HG03469 (cell line): ENCODE measurements around the gene SLC11A2.
A peak's percentile ranks its signal among the peaks of the same experiment; 100 is the strongest.

Source experiments
- ATAC-seq: cut with Tn5 transposase; IDR thresholded peaks from one replicate; pipeline ENCODE4 v1.9.1; 2021; ENCODE audit warnings: mild to moderate bottlenecking, moderate library complexity, moderate number of reproducible peaks; ENCODE audit not compliant: unreplicated experiment

Gene SLC11A2

GRCh38 chr12:51025836-51026638 is at the start of gene SLC11A2:
Gene SLC11A2, minus strand, starts transcription at chr12:51026384. Its CDS starts 15,656 bp downstream, at chr12:51010728.
- peak; percentile 74 for ATAC-seq

- no peak for ATAC-seq
Observed at GRCh38 chr12:51075390-51075789, 49.2 kb upstream of the SLC11A2 start.

- ATAC-seq: no peak
Observed at GRCh38 chr12:51071663-51072062, 45.5 kb upstream of the SLC11A2 start.

- no peak for ATAC-seq
Observed at GRCh38 chr12:51070004-51070403, 43.8 kb upstream of the SLC11A2 start.

GRCh38 chr12:51067771-51068170 is 41.6 kb upstream of the SLC11A2 start:
- ATAC-seq: no peak

GRCh38 chr12:51067229-51067628 is 41.0 kb upstream of the SLC11A2 start:
- ATAC-seq: no peak

GRCh38 chr12:51065530-51065929 is 39.3 kb upstream of the SLC11A2 start:
- ATAC-seq: no peak

GRCh38 chr12:51062631-51063397 is 36.6 kb upstream of the SLC11A2 start:
- no peak for ATAC-seq

- ATAC-seq: no peak
Observed at GRCh38 chr12:51059086-51059485, 32.9 kb upstream of the SLC11A2 start.

GRCh38 chr12:51056242-51056641 is 30.1 kb upstream of the SLC11A2 start:
- no peak for ATAC-seq

GRCh38 chr12:51055060-51055459 is 28.9 kb upstream of the SLC11A2 start:
- no peak for ATAC-seq

GRCh38 chr12:51051787-51052186 is 25.6 kb upstream of the SLC11A2 start:
- no peak for ATAC-seq

- no peak for ATAC-seq
Observed at GRCh38 chr12:51049525-51049924, 23.3 kb upstream of the SLC11A2 start.

GRCh38 chr12:51048661-51049251 is 22.6 kb upstream of the SLC11A2 start:
- no peak for ATAC-seq

- peak; percentile 94 for ATAC-seq
Observed at GRCh38 chr12:51047655-51048540, 21.7 kb upstream of the SLC11A2 start, which contains the start of gene LETMD1. Gene LETMD1, plus strand, starts transcription at chr12:51048327. Its CDS starts 30 bp downstream, at chr12:51048357.

- no peak for ATAC-seq
Observed at GRCh38 chr12:51036279-51036678, 10.1 kb upstream of the SLC11A2 start.

- no peak for ATAC-seq
Observed at GRCh38 chr12:51033457-51034089, 7.4 kb upstream of the SLC11A2 start.

- ATAC-seq: no peak
Observed at GRCh38 chr12:51033048-51033447, 6.9 kb upstream of the SLC11A2 start.

GRCh38 chr12:51028813-51029150 is 2.6 kb upstream of the SLC11A2 start:
- no peak for ATAC-seq

- no peak for ATAC-seq
Observed at GRCh38 chr12:51028126-51028812, 2.1 kb upstream of the SLC11A2 start.
